SU-DHL-6 (cell line): ENCODE data around the gene PDLIM7.

Experiments
- CTCF ChIP-seq: fragments of 200-600 bp; sonication (generic); IDR thresholded peaks from one replicate; pipeline ENCODE4 v1.5.1; 2017; ENCODE audit warnings: antibody characterized with exemption, mild to moderate bottlenecking, low read length, moderate library complexity; ENCODE audit not compliant: insufficient read depth, poor library complexity, severe bottlenecking
- EZH2phosphoT487 ChIP-seq: fragments of 200-600 bp; sonication (generic), shearing (Covaris generic); conservative IDR thresholded peaks from 2 replicates; pipeline ENCODE4 v1.6.1; 2018; ENCODE audit warnings: mild to moderate bottlenecking, antibody characterized with exemption, low read length, moderate library complexity, mixed read lengths

GRCh38 chr5:177459357-177459756 is 38.0 kb downstream of the PDLIM7 start:
- no peak for TF ChIP-seq CTCF
- TF ChIP-seq EZH2phosphoT487: no peak
